GM21423 (cell line): ENCODE results near the gene TCF12.

ENCODE experiments used
- ATAC-seq: cut with Tn5 transposase; IDR thresholded peaks from one replicate; pipeline ENCODE4 v1.9.1; 2021; ENCODE audit warnings: mild to moderate bottlenecking, moderate library complexity; ENCODE audit not compliant: unreplicated experiment

TCF12 gene

GRCh38 chr15:57327985-57328471 lies 409.6 kb downstream of the TCF12 start:
- no peak for ATAC-seq

- ATAC-seq: no peak
Observed at GRCh38 chr15:57328479-57328878, 410.0 kb downstream of the TCF12 start.

GRCh38 chr15:57328897-57329296 lies 410.5 kb downstream of the TCF12 start:
- no peak for ATAC-seq

GRCh38 chr15:57329582-57330367 lies 411.3 kb downstream of the TCF12 start:
- no peak for ATAC-seq

GRCh38 chr15:57330619-57331340 lies 412.3 kb downstream of the TCF12 start:
- no peak for ATAC-seq

- ATAC-seq: no peak
Observed at GRCh38 chr15:57332326-57332725, 413.9 kb downstream of the TCF12 start.

- no peak for ATAC-seq
Observed at GRCh38 chr15:57333487-57333886, 415.0 kb downstream of the TCF12 start.

- ATAC-seq: no peak
Observed at GRCh38 chr15:57334257-57334656, 415.8 kb downstream of the TCF12 start.

- ATAC-seq: no peak
Observed at GRCh38 chr15:57335293-57335715, 416.9 kb downstream of the TCF12 start.

GRCh38 chr15:57335719-57336118 lies 417.3 kb downstream of the TCF12 start:
- no peak for ATAC-seq

- ATAC-seq: no peak
Observed at GRCh38 chr15:57337868-57338411, 419.5 kb downstream of the TCF12 start.

- ATAC-seq: no peak
Observed at GRCh38 chr15:57339321-57339720, 420.9 kb downstream of the TCF12 start.
